ENCODE measurements around the gene RFFL. TPM values are rescaled to one million over a fixed set of nuclear protein-coding genes. Genes with fewer than 3 reads are reported as not detected.
"Not testable (repeated sequence)": the region's sequence is repeated elsewhere in the genome, so short reads cannot be mapped to it uniquely, and the experiment has no call there.

The RFFL gene
- total RNA-seq = 45.4 TPM

GRCh38 chr17:35063514-35064223 is at the start of gene RFFL:
RFFL (minus strand) TSS chr17:35063707; CDS start chr17:35026553, 37,154 bp downstream.
- peak; percentile 94 for DNase-seq (ENCODE audit: low spot score)

DNA sequence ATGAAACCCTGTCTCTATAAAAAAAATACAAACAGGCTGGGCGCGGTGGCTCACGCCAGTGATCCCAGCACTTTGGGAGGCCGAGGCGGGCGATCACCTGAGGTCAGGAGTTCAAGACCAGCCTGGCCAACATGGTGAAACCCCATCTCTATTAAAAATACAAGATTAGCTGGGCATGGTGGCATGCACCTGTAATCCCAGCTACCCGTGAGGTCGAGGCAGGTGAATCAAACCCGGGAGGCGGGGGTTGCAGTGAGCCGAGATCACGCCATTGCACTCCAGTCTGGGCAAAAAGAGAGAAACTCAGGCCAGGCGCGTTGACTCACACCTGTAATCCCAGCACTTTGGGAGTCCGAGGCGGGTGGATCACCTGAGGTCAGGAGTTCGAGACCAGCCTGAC is 47.3 kb upstream of the RFFL start:
- DNase-seq (ENCODE audit: low spot score) = not testable (repeated sequence)

DNA sequence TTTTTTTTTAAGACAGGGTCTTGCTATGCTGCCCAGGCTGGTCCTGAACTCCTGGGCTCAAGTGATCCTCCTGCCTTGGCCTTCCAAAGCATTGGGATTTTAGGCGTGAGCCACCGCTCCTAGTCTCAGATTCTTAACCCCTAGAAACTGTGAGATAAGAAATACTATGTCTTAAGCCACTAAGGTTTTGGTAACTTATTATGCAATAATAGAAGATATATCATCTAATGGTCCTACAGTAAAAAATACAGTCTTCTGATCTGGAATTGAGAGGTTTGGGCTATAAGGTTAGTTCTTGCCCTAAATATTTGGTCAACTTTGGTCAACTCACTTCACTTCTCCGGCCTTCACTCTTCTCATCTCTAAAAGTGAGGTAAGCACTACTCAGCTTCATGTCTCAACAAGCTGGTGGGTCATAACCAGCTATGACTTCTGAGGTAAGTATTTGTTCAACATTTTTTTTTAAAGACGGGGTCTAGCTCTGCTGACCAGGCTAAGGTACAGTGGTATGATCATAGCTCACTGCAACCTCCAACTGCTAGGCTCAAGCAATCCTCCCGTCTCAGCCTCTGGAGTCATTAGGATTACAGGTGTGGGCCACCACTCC is 41.4 kb upstream of the RFFL start:
- no peak for DNase-seq (ENCODE audit: low spot score)

- no peak for DNase-seq (ENCODE audit: low spot score)
These were observed 39.8 kb upstream of the RFFL start for GRCh38 chr17:35103271-35103670.

- no peak for DNase-seq (ENCODE audit: low spot score)
These were observed 38.2 kb upstream of the RFFL start for GRCh38 chr17:35101725-35102124.

DNA sequence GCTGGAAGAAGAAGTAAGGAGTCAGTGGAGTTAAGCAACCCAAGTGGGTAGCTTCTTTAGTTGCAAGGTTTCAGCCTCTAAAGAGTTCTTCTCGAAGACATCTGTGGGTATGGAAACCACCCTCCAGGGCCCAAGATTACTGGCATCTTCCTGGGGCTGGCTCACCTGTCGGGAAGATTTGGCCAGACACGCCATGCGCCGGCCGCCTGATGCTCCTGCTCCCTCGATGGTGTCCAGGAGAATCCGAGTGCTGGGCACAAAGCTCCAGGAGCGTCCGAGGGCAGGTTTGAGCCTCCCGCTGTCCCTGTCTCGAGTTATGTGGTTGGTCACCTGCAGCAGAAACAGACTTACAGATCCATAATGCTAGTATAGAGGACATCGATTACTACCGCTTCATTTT is 37.5 kb upstream of the RFFL start:
- DNase-seq (ENCODE audit: low spot score) = no peak

- DNase-seq (ENCODE audit: low spot score) = no peak
These were observed 36.4 kb upstream of the RFFL start for GRCh38 chr17:35099908-35100307.

GRCh38 chr17:35097776-35098175 is 34.3 kb upstream of the RFFL start:
- no peak for DNase-seq (ENCODE audit: low spot score)

- no peak for DNase-seq (ENCODE audit: low spot score)
These were observed 32.2 kb upstream of the RFFL start for GRCh38 chr17:35095741-35096140.

DNA sequence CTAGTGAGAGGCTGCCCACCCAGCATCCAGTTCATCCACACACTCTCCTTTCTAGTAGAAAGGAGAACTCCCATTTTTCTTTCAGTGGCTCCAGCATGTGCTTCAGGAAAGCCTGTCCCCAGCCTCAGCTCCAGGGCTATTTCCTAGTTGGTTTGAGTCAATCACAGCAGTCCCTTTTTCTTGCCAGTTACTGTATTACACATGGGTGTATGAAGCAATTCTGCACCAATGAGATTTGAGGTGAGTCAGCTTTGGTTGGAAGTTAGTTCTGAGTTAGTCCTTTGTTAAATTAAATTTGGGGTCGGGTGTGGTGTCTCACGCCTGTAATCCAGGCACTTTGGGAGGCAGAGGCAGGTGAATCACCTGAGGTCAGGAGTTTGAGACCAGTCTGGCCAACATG is 31.4 kb upstream of the RFFL start:
- no peak for DNase-seq (ENCODE audit: low spot score)

DNA sequence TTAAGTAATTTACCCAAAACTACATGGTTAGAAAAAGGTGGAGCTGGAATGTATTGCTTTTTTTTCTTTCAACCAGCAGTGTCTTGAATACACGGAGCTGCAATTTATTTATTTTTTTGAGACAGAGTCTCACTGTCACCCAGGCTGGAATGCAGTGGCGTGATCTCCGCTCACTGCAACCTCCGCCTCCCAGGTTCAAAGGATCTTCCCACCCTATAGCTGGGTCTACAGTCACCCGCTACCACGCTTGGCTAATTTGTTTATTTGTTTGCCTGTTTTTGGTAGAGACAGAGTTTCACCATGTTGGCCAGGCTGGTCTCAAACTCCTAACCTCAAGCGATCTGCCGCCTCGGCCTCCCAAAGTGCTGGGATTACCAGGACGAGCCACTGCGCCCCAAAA is 27.2 kb upstream of the RFFL start:
- not testable (repeated sequence) for DNase-seq (ENCODE audit: low spot score)

- peak; percentile 18 for DNase-seq (ENCODE audit: low spot score)
These were observed 26.2 kb upstream of the RFFL start for GRCh38 chr17:35089586-35090296.

DNA sequence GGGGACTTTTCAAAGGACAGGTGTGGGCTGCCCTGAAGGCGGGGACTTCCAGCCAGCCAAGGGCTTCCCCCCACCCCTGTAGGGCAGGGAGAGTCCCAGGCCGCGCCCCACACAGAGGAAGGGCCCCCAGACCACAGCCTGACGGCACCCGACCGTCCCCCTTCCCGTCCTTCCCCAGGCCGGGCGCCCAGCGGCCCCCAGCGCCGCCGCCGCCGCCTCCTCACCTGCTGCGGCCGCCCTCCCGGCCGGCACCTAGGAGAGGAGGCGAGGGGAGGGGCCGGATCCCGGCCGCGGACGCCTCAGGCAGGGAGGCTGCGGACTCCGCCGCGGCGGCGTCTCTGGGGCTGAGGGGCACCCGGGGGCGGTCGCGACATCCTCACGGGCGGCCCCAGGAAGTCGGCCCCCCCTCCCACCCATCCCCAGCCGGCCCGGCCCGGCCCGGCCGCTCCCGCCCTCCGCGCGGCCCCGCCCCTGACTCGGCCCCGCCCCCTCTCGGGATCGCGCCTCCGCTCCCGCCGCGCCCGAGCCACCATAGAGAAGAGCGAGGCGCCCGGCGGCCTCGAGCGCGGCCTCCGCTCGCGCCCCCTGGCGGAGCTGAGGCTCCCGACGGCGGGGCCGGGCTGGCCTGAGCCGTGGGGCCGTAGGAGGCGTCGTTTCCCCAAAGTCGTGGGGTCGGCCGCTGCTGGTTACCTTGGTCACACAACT is 25.5 kb upstream of the RFFL start:
- DNase-seq (ENCODE audit: low spot score) = peak; percentile 90

DNA sequence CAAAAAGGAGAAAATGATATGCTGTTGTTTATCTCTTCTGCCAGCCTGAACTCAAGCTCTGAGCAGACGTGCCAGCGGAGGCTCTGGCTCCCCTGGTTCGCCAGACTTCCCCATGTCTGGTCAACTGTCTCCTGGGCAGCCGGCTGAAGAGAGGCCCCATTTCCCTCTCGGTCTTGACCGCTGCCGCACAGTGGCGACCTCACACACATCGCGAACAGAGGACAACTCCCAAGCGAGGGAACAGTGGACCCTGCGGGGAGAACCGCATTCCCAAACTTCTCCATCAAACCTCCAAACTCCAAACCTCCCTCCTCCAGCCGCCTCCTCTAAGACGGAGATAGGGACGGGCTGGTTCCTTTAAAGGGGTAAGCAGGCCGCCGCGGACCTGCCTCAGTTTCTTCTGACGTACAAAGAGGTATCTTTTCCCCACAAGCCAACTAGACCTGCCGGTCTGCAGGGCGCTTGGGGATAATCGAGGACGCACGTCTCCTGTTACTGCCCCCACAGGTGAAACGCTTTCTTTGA is 24.9 kb upstream of the RFFL start:
- DNase-seq (ENCODE audit: low spot score) = peak; percentile 49

DNA sequence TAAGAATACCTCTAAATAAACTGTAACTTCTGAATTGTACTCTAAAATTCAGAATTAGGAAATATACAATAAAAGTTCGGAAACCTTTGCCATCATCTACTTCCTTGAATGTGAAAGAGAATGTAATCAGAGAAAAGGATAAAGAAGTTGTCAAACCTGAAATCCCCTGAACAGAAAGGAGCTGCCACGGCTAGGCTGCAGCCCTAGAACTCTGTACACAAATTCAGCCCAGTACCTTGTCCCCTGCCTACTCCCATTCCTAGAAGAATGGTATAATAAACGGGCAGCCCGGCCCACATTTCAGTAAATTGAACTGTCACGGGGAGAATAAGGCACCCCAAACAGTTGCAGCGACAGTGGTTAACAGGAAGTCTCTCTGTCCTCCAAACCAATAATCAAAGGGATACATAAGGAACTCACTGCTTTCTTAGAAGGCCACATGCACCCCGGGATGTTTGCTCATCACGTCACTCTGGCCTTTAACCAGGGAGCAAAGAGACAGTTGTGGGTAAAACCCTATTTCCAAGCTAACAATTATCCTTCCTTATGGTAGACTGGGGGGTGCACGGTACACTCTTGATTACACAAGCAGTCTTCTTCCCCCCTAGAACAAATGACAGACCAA is 24.3 kb upstream of the RFFL start:
- DNase-seq (ENCODE audit: low spot score) = peak; percentile 45

DNA sequence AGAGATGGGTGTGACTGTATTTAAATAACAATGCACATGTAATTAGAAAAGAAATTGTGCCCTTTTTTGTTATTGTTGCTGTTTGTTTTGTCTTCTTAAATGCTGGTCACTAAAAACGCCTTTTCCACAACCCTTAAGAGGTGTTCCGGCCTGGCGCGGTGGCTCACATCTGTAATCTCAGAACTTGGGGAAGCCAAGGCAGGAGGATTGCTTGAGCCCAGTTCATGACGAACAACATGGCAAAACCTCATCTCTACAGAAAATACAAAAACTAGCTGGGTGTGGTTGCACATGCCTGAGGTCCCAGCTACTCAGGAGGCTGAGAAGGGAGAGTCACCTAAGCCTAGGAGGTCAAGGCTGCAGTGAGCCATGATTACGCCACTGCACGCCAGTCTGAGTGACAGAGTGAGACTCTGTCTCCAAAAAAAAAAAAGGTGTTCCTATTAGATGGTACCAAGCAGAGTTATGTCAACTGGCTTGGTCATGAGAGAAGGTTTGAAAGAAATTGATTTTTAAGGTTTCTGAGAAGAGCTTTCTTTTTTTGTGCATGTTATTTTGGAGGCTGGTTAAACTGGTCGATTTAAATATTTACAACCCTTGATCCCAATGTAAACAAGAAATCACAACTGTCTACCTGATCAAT is 23.5 kb upstream of the RFFL start:
- DNase-seq (ENCODE audit: low spot score) = peak; percentile 40

DNA sequence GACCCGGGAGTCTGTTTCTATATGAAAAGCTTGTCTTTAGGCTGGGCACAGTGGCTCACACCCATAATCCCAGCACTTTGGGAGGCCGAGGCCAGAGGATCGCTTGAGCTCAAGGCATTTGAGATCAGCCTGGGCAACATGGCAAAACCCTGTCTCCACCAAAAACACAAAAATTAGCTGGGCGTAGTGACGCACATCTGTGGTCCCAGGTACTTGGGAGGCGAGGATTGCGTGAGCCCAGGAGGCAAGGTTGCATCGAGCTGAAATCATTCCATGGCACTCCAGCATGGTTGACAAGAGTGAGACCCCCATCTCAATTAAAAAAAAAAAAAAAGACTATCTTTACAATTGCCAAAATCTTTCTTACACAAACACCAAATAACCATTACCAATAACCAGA is 22.7 kb upstream of the RFFL start:
- no peak for DNase-seq (ENCODE audit: low spot score)

GRCh38 chr17:35084987-35085386 is 21.5 kb upstream of the RFFL start:
- no peak for DNase-seq (ENCODE audit: low spot score)

- no peak for DNase-seq (ENCODE audit: low spot score)
These were observed 19.6 kb upstream of the RFFL start for GRCh38 chr17:35083071-35083470.

GRCh38 chr17:35082073-35082657 is 18.7 kb upstream of the RFFL start:
- DNase-seq (ENCODE audit: low spot score) = no peak

DNA sequence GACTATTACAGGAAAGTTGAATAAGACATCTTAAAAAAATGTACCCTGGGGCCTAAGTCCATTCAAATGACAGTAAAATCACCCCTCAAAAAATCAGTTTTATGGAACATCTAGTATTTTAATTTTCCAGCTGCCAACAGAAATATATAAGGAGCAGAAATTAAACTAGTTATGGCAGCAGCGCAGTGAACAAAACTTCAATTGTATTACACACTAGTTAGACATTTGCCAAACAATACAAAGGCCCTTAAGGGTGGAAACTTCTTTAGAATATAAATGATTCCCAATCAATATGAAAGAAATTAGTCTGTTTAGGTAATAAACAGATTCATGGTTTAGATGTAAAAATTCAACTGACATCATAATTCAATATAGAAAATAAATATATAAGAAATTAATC is 18.1 kb upstream of the RFFL start:
- no peak for DNase-seq (ENCODE audit: low spot score)

Data from mucosa of gallbladder (tissue), 1 donor.